ENCODE measurements around the gene TPK1.
A peak's percentile ranks its signal among the peaks of the same experiment; 100 is the strongest.

Gene TPK1

DNA sequence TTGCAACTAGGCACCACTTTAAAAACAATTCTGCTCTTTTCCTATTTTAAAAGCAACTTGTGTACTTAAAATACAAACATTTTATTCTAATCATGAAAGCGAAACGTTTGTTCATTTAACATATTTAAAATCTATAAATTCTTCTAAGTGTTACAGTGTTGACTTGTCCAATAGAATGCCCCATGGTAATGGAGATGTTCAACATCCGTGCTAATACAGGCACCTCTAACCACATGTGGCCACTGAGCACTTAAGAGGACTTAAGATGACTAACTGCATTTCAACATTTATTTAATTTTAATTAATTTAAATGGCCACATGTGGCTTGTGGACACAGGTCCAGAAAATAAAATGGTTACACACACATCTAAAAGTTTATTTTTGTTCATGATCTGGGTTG, 115.1 kb downstream of the TPK1 start:
- no peak for DNase-seq

DNA sequence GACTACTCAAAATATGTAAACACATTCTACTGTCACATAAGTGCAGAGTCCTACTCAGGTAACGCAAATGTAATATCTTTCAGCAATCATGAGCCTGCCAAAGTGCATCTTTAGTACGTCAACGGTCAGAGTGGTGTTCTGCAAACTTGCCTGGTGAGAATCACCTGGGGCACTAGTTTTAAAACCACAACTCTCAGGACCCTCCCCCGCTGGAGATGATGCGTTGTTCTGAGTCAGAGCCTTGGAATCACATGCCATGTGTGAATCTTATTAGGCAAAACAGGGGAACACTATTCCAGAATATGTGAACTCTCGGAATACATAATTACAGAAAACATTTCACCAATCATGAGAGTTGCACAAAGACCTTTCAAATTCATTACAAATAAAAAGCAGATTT, 115.7 kb downstream of the TPK1 start:
- DNase-seq: peak; percentile 36

DNA sequence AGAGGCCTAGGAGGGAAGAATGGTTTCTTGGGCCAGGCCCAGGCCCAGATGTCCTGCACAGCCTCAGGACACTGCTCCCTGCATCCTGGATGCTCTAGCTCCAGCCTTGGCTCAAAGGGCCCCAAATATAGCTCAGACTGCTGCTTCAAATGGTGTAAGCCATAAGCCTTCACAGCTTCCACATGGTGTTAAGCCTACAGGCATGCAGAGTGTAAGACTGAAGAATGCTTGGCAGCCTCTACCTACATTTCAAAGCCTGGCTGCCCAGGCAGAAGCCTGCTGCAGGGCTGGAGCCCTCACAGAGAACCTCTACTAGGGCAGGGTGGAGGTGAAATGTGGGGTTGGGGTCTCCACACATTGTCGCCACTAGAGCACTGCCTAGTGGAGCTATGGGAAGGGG, 118.1 kb downstream of the TPK1 start:
- DNase-seq: no peak

DNA sequence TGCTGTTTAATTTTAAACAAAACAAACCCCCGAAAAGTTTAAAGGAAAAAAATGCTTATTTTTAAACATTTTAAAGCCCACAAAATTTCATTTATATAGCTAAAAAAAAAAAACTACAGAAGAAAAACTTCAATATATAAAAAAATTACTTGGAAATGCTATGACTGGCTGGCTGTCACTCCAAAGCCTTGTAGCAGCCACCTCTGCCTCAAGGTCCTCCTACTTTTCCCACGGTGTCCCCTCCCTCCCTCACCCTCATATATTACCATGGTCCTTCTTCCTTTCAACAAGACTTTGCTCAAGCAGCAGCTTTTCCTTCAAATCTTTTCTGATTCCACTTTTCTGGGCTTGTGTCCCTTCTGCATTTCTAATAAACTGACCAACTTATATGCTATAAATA, 122.0 kb downstream of the TPK1 start:
- no peak for DNase-seq

DNA sequence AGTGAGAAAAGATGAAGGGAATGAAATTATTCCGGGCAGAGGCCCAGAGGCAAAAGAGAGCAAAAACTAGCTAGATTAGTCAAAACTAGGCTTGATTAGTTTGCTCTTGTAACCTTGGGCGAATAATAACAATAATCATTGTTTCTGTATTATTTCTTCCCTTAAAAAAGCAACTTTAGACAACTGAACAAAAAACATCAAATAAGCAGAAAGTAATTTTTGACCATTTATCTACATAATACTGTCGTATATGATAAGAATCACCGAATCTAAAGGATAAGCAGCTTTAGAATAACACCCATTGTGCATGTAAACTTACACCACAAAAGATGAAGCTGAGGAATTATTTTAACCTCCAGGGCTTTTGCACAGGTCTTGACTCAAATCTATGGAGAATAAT, 125.1 kb downstream of the TPK1 start:
- no peak for DNase-seq

DNA sequence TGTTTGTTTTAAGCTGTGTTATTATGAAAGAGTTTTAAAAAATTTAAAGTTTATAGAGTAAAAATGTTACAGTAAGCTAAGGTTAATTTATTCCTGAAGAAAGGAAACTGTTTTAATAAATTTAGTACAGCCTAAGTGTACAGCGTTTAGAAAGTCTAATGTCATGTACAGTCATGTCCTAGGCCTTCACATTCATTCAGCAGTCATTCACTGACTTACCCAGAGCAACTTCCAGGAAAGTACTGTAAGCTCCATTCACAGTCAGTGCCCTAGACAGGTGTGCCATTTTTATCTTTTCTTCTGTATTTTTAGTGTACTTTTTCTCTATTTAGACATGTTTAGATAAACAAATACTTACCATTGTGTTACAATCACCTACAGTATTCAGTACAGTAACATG, 126.8 kb downstream of the TPK1 start:
- DNase-seq: no peak

DNA sequence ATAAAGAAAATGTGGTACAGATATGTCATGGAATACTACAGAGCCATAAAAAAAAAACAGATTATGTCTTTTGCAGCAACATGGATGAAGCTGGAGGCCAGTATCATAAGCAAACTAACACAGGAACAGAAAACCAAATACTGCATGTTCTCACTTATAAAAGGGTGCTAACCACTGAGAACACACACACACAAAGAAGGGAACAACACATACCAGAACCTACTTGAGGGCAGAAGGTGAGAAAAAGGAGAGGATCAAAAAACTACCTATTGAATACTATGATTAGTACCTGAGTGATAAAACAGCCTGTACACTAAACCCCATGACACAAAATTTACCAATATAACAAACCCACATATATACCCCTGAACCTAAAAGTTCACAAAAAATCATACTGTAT, 144.6 kb downstream of the TPK1 start:
- no peak for DNase-seq

DNA sequence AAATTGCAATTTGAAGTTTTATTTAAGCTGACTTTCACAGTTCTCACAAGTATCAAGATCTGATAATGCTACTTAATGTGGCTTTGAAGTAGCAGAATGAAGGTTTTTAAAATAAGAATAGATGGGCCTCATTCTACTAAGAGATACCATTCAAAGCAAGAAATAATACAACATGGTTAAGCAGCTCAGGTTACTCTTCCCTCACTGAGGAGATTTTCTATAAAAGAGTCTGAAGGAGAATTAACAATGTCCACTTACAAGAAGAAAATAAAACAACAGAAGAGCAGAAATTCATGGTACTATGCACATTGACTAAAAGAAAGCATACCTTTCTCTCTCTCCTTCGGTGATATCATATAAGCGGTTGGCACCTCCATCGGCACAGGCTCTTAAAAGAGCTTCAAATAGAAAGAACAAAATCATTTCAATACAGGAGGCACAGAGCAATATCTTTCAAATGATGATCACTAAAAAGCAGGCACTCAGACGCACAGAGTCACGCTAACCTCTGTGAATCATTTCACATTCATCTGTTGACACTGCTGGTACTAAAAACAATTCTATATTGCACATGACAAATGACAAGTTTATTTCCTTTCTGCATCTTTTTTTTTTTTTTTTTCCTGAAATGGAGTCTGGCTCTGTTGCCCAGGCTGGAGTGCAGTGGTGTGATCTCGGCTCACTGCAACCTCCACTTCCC, 153.1 kb downstream of the TPK1 start:
- no peak for DNase-seq

DNA sequence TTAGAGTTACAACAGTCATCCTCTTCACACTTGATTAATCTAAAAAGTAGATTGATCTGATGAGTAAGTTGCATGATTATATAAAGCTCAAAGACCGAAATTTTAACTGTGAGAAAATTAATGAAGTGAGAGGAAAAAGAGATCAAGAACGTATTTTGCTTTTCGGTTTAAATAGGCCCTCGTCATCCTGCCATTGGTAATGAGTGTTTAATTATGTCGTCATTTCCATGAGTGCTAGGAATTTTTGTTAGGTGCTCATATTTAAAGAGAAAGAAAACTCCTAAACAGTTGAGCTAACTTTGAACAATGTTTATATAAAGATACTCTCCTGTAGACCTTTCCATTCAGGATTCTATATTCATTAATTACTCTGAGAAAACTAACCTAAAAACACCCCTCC, 159.4 kb downstream of the TPK1 start:
- DNase-seq: no peak

DNA sequence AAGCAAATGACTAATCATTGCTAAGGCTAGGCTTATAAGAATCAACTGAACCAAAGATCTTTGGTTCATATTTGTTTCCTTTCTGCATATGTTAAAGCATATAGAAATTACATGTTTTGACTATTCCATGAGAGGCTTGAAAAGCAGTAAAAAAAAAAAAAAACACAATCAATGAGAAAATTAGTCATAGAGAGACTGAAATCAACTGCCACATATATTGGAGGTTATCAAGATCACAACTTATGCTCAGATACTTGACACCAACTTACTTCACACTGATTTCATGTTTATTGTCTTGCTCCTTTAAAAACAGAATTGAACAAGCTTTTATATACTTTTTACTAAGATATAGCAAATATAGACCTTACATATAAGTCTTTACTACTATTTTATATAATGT, 161.3 kb downstream of the TPK1 start:
- DNase-seq: no peak

DNA sequence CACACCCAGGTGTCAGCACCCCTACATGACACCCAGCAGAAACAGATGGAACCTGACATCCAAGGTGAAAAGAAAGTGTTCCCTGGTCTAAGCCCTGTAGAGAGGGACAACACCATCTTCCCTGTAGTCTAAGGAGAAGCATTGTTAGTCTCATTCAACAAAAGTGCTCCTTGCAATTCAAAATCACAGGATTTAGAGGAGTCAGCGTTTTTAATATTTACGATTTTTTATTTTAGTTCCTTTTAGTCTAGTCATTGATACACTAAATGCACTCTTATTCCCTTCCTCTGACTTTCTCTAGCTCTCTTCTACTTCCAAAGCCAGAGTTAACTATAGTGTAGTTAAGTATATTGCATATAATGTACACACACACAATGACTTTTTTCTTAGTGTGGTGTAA, 163.0 kb downstream of the TPK1 start:
- no peak for DNase-seq

DNA sequence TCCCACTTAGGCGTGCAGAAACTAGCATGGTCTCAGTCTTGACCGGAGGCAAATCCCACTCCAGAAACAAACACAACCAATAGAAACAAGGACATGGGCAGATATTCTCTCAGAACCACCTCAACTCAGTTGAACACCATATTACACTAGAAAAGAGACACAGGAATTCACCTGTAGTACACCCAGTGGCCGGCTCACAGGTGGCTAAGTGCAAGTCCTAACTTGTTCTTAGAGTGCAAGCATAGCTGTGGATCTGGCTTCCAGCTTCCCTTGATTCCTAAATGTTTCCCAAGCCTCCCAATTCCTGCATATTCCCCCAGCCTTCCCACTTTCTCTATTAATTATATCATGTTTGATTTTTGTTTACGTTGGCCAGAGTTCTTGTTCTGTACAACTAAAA, 164.4 kb downstream of the TPK1 start:
- DNase-seq: no peak

DNA sequence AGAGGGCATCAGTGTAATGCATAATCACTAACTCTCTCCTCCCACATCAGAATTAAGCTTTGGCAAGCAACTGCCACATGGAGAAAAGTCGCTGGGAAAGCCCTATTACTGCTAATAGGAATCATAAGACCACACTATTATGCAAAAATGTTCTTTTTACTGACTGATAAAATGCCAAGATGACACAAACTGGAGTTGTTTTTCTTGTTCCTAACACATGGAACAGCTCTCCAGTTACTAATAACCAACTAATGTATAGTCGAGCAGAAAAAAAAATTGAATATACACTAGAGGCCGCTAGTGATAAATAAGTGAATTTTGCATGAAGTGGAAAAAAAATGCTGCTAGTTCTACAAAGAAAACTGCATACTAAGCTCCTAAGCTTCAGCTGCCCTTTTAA, 165.6 kb downstream of the TPK1 start:
- DNase-seq: peak; percentile 4

DNA sequence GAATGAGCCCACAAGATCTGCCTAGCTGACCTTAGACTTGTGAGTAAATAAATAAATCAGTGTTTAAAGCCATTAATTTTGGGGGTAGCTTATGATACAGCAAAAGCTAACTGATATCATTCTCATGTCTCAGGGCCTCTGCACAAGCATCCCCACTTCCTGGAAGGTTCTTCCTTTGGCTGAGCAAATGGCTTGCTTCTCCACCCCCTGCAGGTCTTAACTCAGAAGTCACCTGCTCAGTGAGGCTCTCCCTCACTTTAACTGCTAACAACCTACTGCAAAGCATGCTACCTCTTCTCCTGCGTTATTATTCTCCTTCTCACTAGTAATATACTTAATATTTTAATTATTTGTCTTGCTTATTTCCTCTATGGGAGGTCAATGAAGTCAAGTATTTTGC, 167.3 kb downstream of the TPK1 start:
- no peak for DNase-seq

DNA sequence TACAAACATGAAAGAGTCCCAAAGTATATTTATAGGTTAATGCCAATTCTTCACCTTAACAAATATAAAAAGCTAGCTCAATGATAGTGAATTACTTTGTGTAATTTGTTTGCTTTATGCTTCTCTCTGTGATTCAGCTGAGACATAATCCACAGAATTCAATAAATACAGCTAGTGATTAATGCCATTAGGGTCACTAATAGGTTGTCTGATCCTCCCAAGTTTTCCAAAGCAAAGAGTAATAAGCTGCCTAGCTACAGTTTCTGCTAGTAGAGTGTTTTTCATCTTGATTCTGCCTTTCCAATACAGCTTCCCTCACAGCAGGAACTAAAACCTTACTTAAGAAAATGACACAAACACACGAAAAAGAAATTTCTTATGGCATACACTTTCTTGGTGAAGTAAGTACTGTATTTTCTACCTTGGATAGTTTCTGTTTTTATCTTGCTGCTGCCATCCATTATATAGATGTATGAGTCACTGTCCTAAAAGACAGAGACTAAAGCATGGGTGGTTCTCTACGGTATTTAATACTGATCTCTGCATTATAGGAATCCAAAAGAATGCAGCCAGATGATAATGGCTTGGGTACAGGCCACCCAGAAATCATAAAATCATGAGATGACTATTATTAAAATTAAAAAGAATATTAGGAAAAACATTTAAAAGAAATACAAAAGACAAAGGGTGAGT, 170.0 kb downstream of the TPK1 start:
- DNase-seq: no peak

DNA sequence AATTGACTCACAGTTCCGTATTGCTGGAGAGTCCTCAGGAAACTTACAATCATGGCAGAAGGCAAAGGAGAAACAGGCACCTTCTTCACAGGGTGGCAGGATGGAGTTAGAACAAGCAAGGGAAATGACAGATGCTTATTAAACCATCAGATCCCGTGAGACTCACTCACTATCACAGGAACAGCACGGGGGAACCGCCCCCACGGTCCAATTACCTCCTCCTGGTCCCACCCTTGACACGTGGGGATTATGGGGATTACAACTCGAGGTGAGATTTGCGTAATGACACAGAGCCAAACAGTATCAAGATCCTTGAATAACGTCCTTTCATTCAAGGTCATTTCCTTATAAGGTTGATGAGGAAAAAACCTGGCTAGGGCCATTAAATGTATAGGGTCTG, 176.6 kb downstream of the TPK1 start:
- no peak for DNase-seq

DNA sequence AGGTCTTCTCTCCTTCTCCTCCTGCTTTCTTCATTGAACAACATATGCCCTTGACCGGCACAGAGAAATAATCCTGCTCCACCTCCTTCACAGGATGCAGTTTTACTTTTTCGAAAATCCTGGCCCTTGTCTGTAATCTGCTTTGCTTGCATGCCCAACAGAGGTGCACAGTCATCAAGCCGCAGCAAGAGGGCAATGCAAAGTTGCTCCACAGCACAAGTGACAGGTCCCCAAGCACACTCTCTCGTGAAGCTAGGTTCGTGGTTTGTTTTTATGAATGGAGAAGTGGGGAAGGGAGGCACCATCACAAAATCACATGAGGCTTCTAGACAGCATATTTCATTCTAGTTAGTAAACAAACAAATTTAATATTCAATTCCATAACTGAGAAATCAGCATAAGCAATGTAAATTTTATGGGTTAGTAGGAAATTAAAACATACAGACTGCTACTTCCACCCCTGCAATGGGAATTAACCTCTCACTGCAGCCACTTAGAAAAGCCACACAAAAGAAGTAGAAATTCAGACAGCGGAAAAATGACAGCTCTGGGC, 178.8 kb downstream of the TPK1 start:
- DNase-seq: no peak

DNA sequence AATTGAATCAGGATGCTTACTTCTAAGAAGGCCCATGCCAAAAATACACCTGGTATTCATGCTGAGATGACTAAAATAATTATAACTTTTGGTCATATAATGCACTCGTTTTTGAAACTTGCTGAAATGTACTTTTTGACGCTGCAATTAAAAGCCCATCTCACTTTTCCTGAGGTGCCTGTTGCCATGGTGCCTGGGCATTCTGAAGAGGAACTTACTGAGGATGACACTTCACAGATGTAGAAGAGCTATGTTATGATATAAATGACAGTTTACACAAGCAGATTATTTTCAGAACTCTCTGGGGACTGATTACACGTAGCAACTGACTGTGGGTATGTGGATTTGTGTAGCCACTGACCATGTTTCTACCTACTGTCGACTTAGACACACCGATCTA, 182.4 kb downstream of the TPK1 start:
- DNase-seq: no peak

DNA sequence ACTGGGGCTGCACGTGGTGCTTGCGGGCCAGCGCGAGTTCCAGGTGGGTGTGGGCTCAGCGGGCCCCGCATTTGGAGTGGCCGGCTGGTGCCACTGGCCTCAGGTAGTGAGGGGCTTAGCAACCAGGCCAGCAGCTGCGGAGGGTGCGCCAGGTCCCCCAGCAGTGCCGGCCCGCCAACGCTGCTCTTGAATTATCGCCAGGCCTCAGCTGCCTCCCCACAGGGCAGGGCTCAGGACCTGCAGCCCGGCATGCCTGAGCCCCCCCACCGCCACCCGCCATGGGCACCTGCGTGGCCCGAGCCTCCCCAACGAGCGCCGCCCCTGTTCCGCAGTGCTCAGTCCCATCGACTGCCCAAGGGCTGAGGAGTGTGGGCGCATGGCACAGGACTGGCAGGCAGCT, 185.4 kb downstream of the TPK1 start:
- no peak for DNase-seq

DNA sequence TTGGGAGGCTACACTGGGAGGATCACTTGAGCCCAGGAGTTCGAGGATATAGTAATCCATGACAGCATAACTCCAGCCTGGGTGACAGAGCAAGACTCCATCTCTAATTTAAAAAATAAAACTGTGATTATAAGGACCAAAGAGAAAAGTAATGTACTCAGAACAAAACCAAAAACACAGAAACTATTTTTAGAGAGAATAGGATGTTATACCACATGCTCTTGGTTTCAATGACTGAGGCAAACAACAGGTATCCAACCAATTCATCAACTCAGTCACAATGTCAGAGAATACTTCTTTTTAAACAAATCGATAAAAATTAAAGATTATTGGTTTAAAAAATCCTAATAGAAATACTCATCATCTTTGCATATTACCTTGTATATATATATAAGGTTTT, 186.7 kb downstream of the TPK1 start:
- no peak for DNase-seq

DNA sequence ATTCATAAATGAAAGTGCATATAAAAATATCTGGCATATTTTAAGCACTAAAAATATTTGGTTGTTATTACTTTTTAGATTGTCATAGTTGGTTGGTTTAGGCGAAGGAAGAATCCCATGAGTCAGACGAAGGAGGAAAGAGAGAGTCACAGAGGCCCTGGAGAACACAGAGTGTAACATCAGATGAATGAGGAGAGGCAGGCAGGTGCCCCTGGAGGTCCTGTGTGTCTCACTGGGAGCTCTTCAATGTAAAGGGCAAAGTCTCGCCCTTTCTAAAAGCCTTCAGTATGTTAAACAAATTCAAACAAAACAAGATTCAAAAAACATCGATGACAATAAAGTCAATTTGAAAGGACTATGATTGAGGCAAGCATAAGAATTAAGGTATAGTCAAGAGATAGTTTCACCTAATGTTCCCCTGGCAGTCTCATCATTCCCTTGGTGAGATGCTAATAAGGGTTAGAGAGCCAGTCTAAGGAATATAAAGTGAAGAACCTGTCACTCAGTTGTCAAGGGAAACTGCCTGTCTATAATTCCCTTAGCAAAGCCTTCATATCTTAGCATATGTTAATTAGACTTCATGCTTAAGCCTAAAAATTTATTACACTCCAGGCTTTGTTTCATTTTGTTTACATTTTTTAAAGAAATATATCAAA, 194.3 kb downstream of the TPK1 start:
- DNase-seq: no peak

DNA sequence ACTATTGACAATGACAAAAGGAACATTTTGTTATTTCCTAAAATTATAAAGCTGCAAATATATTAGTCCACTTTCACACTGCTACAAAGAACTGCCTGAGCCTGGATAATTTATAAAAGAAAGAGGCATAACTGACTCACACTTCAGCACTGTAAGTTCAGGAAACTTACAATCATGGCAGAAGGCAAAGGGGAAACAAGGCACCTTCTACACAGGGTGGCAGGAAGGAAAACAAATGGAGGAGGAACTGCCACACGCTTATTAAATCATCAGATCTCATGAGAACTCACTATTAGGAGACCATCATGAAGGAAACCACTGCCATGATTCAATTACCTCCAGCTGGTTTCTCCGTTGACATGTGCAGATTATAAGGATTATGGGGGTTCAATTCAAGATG, 203.1 kb downstream of the TPK1 start:
- no peak for DNase-seq

DNA sequence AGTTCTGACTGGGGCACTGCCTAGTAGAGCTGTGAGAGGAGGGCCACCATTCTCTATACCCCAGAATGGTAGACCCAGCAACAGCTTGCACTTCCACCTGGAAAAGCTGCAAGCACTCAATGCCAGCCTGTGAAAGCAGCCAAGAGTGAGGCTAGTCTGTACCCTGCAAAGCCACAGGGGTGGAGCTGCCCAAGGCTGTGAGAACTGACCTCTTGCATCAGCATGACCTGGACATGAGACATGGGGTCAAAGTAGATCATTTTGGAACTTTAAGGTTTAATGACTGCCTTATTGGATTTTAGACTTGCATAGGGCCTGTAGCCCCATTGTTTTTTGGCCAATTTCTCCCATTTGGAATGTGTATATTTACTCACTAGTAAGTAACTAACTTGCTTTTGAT, 206.3 kb downstream of the TPK1 start:
- no peak for DNase-seq

DNA sequence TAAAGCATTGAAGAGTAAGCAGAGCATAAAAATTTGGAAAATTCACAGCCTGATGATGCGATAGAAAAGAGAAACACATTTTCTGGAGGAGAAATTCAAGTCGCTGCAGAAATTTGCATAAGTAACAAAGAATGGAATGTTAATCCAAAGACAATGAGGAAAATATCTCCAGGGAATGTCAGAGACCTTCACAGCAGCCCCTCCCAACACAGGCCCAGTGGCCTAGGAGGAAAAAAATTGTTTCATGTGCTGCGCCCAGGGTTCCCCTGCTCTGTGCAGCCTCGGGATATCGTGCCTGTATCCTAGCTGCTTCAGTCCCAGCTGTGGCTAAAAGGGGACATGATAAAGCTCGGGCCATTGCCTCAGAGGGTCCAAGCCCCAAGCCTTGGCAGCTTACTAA, 206.8 kb downstream of the TPK1 start:
- DNase-seq: no peak
